OCI-LY1 (cell line): ENCODE data around the gene GPR137B.

ENCODE experiments used
- H2AFZ ChIP-seq: fragments of 200-600 bp; sonication (generic), shearing (Covaris generic); 2 replicates; pipeline ENCODE4 v1.6.0; 2014; ENCODE audit warnings: antibody characterized with exemption, mild to moderate bottlenecking, low read length
- H3F3A ChIP-seq: fragments of 200-600 bp; sonication (generic), shearing (Covaris generic); 2 replicates; pipeline ENCODE4 v1.6.0; 2014; ENCODE audit warnings: mild to moderate bottlenecking, antibody characterized with exemption, low read length, moderate library complexity; ENCODE audit not compliant: insufficient read depth
- H3K27ac ChIP-seq: fragments of 200-600 bp; sonication (generic); 2 replicates; pipeline ENCODE4 v1.5.1; 2014; ENCODE audit warnings: low read length, mixed run types, mild to moderate bottlenecking, low read depth; ENCODE audit not compliant: poor library complexity, severe bottlenecking
- H3K27me3 ChIP-seq: fragments of 200-600 bp; sonication (generic); 2 replicates; pipeline ENCODE4 v1.6.0; 2014; ENCODE audit warnings: antibody characterized with exemption, mild to moderate bottlenecking, low read length, moderate library complexity; ENCODE audit not compliant: insufficient read depth
- H3K36me3 ChIP-seq: fragments of 200-600 bp; sonication (generic); 2 replicates; pipeline ENCODE4 v1.6.1; 2014; ENCODE audit warnings: mild to moderate bottlenecking, antibody characterized with exemption, low read length, moderate library complexity, mixed read lengths; ENCODE audit not compliant: insufficient read depth
- H3K4me1 ChIP-seq: fragments of 200-600 bp; sonication (generic); 2 replicates; pipeline ENCODE4 v1.5.1; 2014; ENCODE audit warnings: mild to moderate bottlenecking, low read length, moderate library complexity; ENCODE audit not compliant: insufficient read depth, severe bottlenecking
- H3K4me2 ChIP-seq: fragments of 200-600 bp; sonication (generic), shearing (Covaris generic); 2 replicates; pipeline ENCODE4 v1.6.1; 2014; ENCODE audit warnings: low read length
- H3K4me3 ChIP-seq: fragments of 200-600 bp; sonication (generic); 2 replicates; pipeline ENCODE4 v1.5.1; 2014; ENCODE audit warnings: low read length, low read depth, mild to moderate bottlenecking, mixed read lengths; ENCODE audit not compliant: poor library complexity, severe bottlenecking
- H3K79me2 ChIP-seq: fragments of 200-600 bp; shearing (Covaris generic); 2 replicates; pipeline ENCODE4 v1.6.1; 2016; ENCODE audit warnings: mixed run types, low read length, mixed read lengths; ENCODE audit not compliant: insufficient read depth
- H3K9ac ChIP-seq: fragments of 200-600 bp; sonication (generic), shearing (Covaris generic); 2 replicates; pipeline ENCODE4 v1.6.1; 2014; ENCODE audit warnings: mild to moderate bottlenecking, low read length, mixed read lengths
- H3K9me2 ChIP-seq: fragments of 200-600 bp; sonication (generic), shearing (Covaris generic); 2 replicates; pipeline ENCODE4 v1.6.1; 2014; ENCODE audit warnings: low read depth, mild to moderate bottlenecking, low read length, mixed read lengths
- H3K9me3 ChIP-seq: fragments of 200-600 bp; shearing (Covaris generic); 2 replicates; pipeline ENCODE4 v1.6.1; 2014; ENCODE audit warnings: low read length, mixed read lengths
- H4K20me1 ChIP-seq: fragments of 200-600 bp; sonication (generic), shearing (Covaris generic); 2 replicates; pipeline ENCODE4 v1.6.0; 2016; ENCODE audit warnings: mild to moderate bottlenecking, low read length; ENCODE audit not compliant: insufficient read depth
- EZH2 ChIP-seq: fragments of 200-600 bp; sonication (generic), shearing (Covaris generic); IDR thresholded peaks from 2 replicates; pipeline ENCODE4 v1.8.0; 2017; ENCODE audit warnings: borderline replicate concordance, mixed run types, mild to moderate bottlenecking, antibody characterized with exemption, low read length, moderate library complexity, mixed read lengths
- TF ChIP-seq, protein P1 (sequence below): fragments of 200-600 bp; sonication (generic), shearing (Covaris generic); IDR thresholded peaks from 2 replicates; pipeline ENCODE4 v1.5.1; 2017; ENCODE audit warnings: mild to moderate bottlenecking, antibody characterized with exemption, low read length, moderate library complexity, mixed read lengths

The GPR137B gene

DNA sequence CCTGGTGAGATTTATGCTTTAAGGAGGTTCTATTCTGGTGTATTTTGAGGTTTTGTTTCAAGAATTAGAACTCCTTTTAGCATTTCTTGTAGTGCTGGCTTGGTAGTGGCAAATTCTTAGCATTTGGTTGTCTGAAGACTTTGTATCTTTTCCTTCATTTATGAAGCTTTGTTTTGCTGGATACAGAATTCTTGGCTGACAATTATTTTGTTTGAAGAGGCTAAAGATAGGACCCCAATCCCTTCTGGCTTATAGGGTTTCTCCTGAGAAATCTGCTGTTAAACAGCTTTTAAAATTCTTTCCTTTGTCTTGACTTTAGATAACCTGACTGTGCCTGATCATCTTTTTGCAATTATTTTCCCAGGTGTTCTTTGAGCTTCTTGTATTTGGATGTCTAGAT, 58.6 kb downstream of the GPR137B start:
- Histone ChIP-seq H4K20me1 (no peaks in the 10 kb centered on the region), H3K9me2 (no peaks in the 10 kb centered on the region), H3F3A (no peaks in the 10 kb centered on the region), H3K9ac (no peak overlapping the region), H3K4me3 (no peak overlapping the region), H3K27me3 (no peaks in the 10 kb centered on the region), H3K79me2 (no peaks in the 10 kb centered on the region), H3K4me1 (no peaks in the 10 kb centered on the region), H3K36me3 (peaks cover 81% of the 10 kb centered on the region), H3K4me2 (no peak overlapping the region), H2AFZ (no peak overlapping the region), H3K9me3 (no peaks in the 10 kb centered on the region), H3K27ac (no peak overlapping the region)
- TF ChIP-seq, protein P1, sequence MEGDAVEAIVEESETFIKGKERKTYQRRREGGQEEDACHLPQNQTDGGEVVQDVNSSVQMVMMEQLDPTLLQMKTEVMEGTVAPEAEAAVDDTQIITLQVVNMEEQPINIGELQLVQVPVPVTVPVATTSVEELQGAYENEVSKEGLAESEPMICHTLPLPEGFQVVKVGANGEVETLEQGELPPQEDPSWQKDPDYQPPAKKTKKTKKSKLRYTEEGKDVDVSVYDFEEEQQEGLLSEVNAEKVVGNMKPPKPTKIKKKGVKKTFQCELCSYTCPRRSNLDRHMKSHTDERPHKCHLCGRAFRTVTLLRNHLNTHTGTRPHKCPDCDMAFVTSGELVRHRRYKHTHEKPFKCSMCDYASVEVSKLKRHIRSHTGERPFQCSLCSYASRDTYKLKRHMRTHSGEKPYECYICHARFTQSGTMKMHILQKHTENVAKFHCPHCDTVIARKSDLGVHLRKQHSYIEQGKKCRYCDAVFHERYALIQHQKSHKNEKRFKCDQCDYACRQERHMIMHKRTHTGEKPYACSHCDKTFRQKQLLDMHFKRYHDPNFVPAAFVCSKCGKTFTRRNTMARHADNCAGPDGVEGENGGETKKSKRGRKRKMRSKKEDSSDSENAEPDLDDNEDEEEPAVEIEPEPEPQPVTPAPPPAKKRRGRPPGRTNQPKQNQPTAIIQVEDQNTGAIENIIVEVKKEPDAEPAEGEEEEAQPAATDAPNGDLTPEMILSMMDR = no peak
- no peak for TF ChIP-seq EZH2

DNA sequence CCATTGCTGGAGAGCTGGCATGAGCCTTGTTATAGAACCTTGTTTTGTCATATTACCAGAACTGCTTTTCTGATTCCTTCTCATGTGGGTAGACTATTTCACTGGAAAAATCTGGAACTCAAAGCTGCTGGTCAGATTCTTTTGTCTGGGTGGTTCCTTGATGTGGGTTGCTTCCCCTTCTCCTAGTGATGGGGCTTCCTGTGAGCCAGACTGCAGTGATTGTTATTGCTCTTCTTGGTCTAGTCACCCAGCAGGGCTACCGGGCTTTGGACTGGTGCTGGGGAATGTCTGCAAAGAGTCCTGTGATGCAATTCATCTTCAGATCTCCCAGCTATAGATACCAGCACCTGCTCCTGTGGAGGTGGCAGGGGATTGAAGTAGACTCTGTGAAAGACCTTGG, 59.4 kb downstream of the GPR137B start:
- no peak for TF ChIP-seq EZH2
- TF ChIP-seq, protein P1 = no peak
- peaks cover 84% of the 10 kb centered on the region for H3K36me3 ChIP-seq
- H3K4me1 ChIP-seq = no peaks in the 10 kb centered on the region
- no peak overlapping the region for H3K9ac ChIP-seq
- no peaks in the 10 kb centered on the region for H3K79me2 ChIP-seq
- H3K9me2 ChIP-seq = no peaks in the 10 kb centered on the region
- H3K4me3 ChIP-seq = no peak overlapping the region
- no peak overlapping the region for H3K27ac ChIP-seq
- H3K27me3 ChIP-seq = no peaks in the 10 kb centered on the region
- H3K4me2 ChIP-seq = no peak overlapping the region
- H2AFZ ChIP-seq = no peak overlapping the region
- no peaks in the 10 kb centered on the region for H3K9me3 ChIP-seq
- H3F3A ChIP-seq = no peaks in the 10 kb centered on the region
- no peaks in the 10 kb centered on the region for H4K20me1 ChIP-seq

DNA sequence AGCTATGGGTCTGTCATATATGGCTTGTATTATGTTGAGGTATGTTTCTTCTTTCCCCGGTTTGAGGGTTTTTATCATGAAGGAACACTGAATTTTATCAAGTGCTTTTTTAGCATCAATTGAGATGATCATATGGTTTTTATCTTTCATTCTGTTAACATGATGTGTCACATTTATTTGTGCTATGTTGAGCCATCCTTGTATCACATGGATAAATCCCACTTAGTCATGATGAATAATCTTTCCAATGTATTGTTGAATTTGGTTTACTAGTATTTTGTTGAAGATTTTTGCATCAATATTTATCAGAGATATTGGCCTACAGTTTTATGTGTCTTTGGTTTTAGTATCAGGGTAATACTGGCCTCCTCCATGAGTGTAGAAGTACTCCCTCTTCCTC, 61.7 kb downstream of the GPR137B start:
- Histone ChIP-seq H3F3A (no peaks in the 10 kb centered on the region), H3K27me3 (no peaks in the 10 kb centered on the region), H3K36me3 (peaks cover 77% of the 10 kb centered on the region), H3K9me3 (no peaks in the 10 kb centered on the region), H3K9ac (no peak overlapping the region), H3K79me2 (no peaks in the 10 kb centered on the region), H3K4me2 (no peak overlapping the region), H2AFZ (no peak overlapping the region), H3K4me1 (no peaks in the 10 kb centered on the region), H4K20me1 (no peaks in the 10 kb centered on the region), H3K27ac (no peak overlapping the region), H3K9me2 (no peaks in the 10 kb centered on the region), H3K4me3 (no peak overlapping the region)
- TF ChIP-seq, protein P1 = no peak
- TF ChIP-seq EZH2 = no peak
